ENCODE measurements around the gene RXRB. TPM values are rescaled to one million over a fixed set of nuclear protein-coding genes. Genes with fewer than 3 reads are reported as not detected.

RXRB gene
- total and polyA plus RNA-seq, 2 of the 13 experiments (the other 11 are each of a cell fraction or from before 2014, with no cell fraction given): 26.7 to 55.7 TPM

DNA sequence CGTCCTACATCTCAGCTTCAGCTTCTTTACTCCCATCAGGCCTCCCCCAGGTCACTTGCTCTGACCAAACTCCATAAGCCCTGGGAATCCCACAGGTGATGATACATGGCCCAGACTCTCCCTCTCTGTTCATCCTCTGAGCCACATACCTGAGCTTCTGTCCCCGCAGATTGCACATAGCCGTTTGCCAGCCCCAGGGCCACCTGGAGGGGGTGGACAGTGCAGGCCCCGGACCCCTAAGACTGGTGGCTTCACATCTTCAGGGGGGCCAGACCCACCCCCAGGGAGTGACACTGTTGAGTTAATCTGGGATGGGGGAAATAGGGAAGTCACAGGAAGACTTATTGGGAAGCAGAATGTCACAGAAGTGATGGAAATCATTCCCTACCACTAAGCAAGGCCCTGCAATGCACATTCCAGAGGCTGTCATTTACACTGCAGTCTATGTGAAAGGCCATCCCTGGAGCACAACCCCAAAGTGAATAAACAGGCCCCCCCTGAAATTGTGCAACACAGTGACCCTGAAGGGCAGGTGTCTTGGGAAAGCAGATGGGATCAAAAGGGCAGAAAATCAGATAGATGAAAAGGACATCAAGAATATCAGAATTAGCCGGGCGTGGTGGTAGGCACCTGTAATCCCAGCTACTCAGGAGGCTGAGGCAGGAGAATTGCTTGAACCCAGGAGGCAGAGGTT lies 2.2 kb downstream of the RXRB start (continued):
- TF ChIP-seq MIXL1 (CRISPR knock-in tag; IDR thresholded peaks at IDR 0.05) (peak; percentile 83), RFX3 (CRISPR knock-in tag; IDR thresholded peaks at IDR 0.05) (no peak), SETDB1 (CRISPR knock-in tag; IDR thresholded peaks at IDR 0.05; ENCODE audit: borderline replicate concordance) (no peak), ZZZ3 (CRISPR knock-in tag; IDR thresholded peaks at IDR 0.05; ENCODE audit: borderline replicate concordance) (0 out of 2 replicates have a peak, but pooled peaks have one; percentile 64), ZNF276 (CRISPR knock-in tag; IDR thresholded peaks at IDR 0.05; ENCODE audit: low read depth) (no peak), TCF7 (IDR thresholded peaks at IDR 0.05; ENCODE audit: low read depth) (peak; percentile 92), ZNF263 (CRISPR knock-in tag; IDR thresholded peaks at IDR 0.05) (peak; percentile 93), NRL (CRISPR knock-in tag; IDR thresholded peaks at IDR 0.05; ENCODE audit: borderline replicate concordance) (peak; percentile 68; the same call in 1 of the 2 replicates), MEIS2 (CRISPR knock-in tag; IDR thresholded peaks at IDR 0.05) (peak; percentile 91; the same call in 1 of the 2 replicates), PHB2 (IDR thresholded peaks at IDR 0.05; ENCODE audit: partially characterized antibody) (no peak), ZMYM2 (CRISPR knock-in tag; IDR thresholded peaks at IDR 0.05) (0 out of 2 replicates have a peak, but pooled peaks have one; percentile 35), ZNF30 (CRISPR knock-in tag; IDR thresholded peaks at IDR 0.05) (no peak), TEAD2 (CRISPR knock-in tag; IDR thresholded peaks at IDR 0.05) (no peak), AHR (CRISPR knock-in tag; IDR thresholded peaks at IDR 0.05) (no peak), SRSF4 (IDR thresholded peaks at IDR 0.05; ENCODE audit: low read depth, low read length, poor library complexity, severe bottlenecking) (no peak), ZNF251 (CRISPR knock-in tag; IDR thresholded peaks at IDR 0.05) (no peak), HINFP (CRISPR knock-in tag; IDR thresholded peaks at IDR 0.05; ENCODE audit: low read depth) (peak; percentile 69), ELF1 (CRISPR knock-in tag; IDR thresholded peaks at IDR 0.05) (peak; percentile 56), STAT6 (CRISPR knock-in tag; IDR thresholded peaks at IDR 0.05; ENCODE audit: borderline replicate concordance) (no peak)
- TF ChIP-seq, protein P1, sequence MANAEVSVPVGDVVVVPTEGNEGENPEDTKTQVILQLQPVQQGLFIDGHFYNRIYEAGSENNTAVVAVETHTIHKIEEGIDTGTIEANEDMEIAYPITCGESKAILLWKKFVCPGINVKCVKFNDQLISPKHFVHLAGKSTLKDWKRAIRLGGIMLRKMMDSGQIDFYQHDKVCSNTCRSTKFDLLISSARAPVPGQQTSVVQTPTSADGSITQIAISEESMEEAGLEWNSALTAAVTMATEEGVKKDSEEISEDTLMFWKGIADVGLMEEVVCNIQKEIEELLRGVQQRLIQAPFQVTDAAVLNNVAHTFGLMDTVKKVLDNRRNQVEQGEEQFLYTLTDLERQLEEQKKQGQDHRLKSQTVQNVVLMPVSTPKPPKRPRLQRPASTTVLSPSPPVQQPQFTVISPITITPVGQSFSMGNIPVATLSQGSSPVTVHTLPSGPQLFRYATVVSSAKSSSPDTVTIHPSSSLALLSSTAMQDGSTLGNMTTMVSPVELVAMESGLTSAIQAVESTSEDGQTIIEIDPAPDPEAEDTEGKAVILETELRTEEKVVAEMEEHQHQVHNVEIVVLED (CRISPR knock-in tag; IDR thresholded peaks at IDR 0.05; ENCODE audit: borderline replicate concordance): peak; percentile 43; the same call in 1 of the 2 replicates
- TF ChIP-seq, protein P2, sequence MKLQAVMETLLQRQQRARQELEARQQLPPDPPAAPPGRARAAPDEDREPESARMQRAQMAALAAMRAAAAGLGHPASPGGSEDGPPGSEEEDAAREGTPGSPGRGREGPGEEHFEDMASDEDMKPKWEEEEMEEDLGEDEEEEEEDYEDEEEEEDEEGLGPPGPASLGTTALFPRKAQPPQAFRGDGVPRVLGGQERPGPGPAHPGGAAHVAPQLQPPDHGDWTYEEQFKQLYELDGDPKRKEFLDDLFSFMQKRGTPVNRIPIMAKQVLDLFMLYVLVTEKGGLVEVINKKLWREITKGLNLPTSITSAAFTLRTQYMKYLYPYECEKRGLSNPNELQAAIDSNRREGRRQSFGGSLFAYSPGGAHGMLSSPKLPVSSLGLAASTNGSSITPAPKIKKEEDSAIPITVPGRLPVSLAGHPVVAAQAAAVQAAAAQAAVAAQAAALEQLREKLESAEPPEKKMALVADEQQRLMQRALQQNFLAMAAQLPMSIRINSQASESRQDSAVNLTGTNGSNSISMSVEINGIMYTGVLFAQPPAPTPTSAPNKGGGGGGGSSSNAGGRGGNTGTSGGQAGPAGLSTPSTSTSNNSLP (IDR thresholded peaks at IDR 0.05; ENCODE audit: low read depth, low read length): peak; percentile 94
